NT2/D1 (cell line): ENCODE measurements around the gene RPL13.

ENCODE experiments used
- SUZ12 ChIP-seq: IDR thresholded peaks from 2 replicates; pipeline ENCODE4 v1.6.1; 2011; ENCODE audit not compliant: insufficient read length, insufficient read depth; ENCODE audit errors: extremely low read depth
- YY1 ChIP-seq: IDR thresholded peaks from 2 replicates; pipeline ENCODE4 v1.6.1; 2011; ENCODE audit not compliant: insufficient read length, insufficient read depth
- ZNF274 ChIP-seq: IDR thresholded peaks from 2 replicates; pipeline ENCODE4 v1.6.1; 2011; ENCODE audit warnings: mild to moderate bottlenecking, low read depth, low read length

- TF ChIP-seq ZNF274 (no peak), YY1 (no peak), SUZ12 (no peak)
These were observed 11.6 kb downstream of the RPL13 start for GRCh38 chr16:89572073-89572484.
